HepG2 (cell line): ENCODE data around the gene MTRF1. TPM values are rescaled to one million over a fixed set of nuclear protein-coding genes. Genes with fewer than 3 reads are reported as not detected.
A peak's percentile ranks its signal among the peaks of the same experiment; 100 is the strongest.

ENCODE experiments used
- ATAC-seq: fragments of 200-7000 bp; cut with Tn5 transposase; 3 replicates; pipeline ENCODE4 v1.9.1; 2020; ENCODE audit warnings: mild to moderate bottlenecking, moderate library complexity
- BruUV-seq: library from RNA; stranded (reverse); fragments of 400-500 nt; replicated peaks from 2 replicates; lab custom pipeline; 2021; lab: Mats Ljungman, UMichigan
- CTCF ChIA-PET: fragments of 300-600 bp; formaldehyde crosslinking; extraction: SDS; loops from one replicate; lab custom pipeline; 2021; ENCODE audit warnings: low total read pairs, inconsistent platforms, low intra/inter-chr PET ratio; lab: Yijun Ruan, JAX
- POLR2A ChIA-PET: fragments of 350-600 bp; sonication (Branson Sonifier 250); formaldehyde crosslinking; loops from one replicate; lab custom pipeline; 2020; ENCODE audit warnings: antibody characterized with exemption, inconsistent platforms; lab: Yijun Ruan, JAX
- DNase-seq: peaks from one replicate; pipeline ENCODE4 v3.0.0-alpha.2; 2015; ENCODE audit warnings: low spot score
- FAIRE-seq: peaks from 3 replicates; lab custom pipeline; 2011; peaks lifted over from hg19 to GRCh38; lab: Jason Lieb, UNC
- H2AFZ ChIP-seq: one replicate; pipeline ENCODE4 v1.6.1; 2011; ENCODE audit warnings: low read length, inconsistent platforms
- H3K27ac ChIP-seq: fragments of 300-600 bp; 3 replicates; pipeline ENCODE4 v1.8.0; 2011; ENCODE audit warnings: mixed run types, mild to moderate bottlenecking, mixed read lengths, low read length, inconsistent platforms; ENCODE audit not compliant: insufficient read depth; ENCODE audit errors: extremely low read length
- H3K27me3 ChIP-seq, 2 experiments: fragments of 200-600 bp in 1 of 2; 2 replicates in 1 of 2; 3 replicates in 1 of 2; pipeline versions ENCODE4 v1.6.0 to v1.8.0; 2011; ENCODE audit warnings: low read length in 2 of 2, mild to moderate bottlenecking in 2 of 2, moderate library complexity in 2 of 2, inconsistent platforms in 1 of 2; ENCODE audit not compliant: insufficient read depth in 2 of 2, control insufficient read depth in 1 of 2
- H3K36me3 ChIP-seq, 2 experiments: fragments of 200-600 bp in 1 of 2; replicated peaks in 1 of 2; 2 replicates in 1 of 2; 3 replicates in 1 of 2; pipeline versions ENCODE4 v1.5.1 to v1.8.0; 2011; ENCODE audit warnings: low read length in 2 of 2, inconsistent platforms in 1 of 2; ENCODE audit not compliant: insufficient read depth in 2 of 2, control insufficient read depth in 1 of 2
- H3K4me1 ChIP-seq: 2 replicates; pipeline ENCODE4 v1.5.1; 2012; ENCODE audit warnings: low read length, inconsistent platforms; ENCODE audit not compliant: insufficient read depth
- H3K4me2 ChIP-seq: 2 replicates; pipeline ENCODE4 v1.6.0; 2011; ENCODE audit warnings: low read depth, low read length, inconsistent platforms
- H3K4me3 ChIP-seq, 3 experiments: fragments of 200-600 bp in 1 of 3; sonication (generic), shearing (Covaris generic) in 1 of 3; replicated peaks in 1 of 3; 2 replicates each; pipeline ENCODE4 v1.5.1; 2011 to 2016; ENCODE audit warnings: low read length in 3 of 3, inconsistent platforms in 2 of 3, low read depth in 2 of 3, mild to moderate bottlenecking in 2 of 3, control low read depth in 1 of 3, mixed read lengths in 1 of 3; ENCODE audit not compliant: insufficient read depth in 1 of 3
- H3K79me2 ChIP-seq: one replicate; pipeline ENCODE4 v1.6.1; 2011; ENCODE audit warnings: low read length, inconsistent platforms; ENCODE audit not compliant: insufficient read depth
- H3K9ac ChIP-seq: 2 replicates; pipeline ENCODE4 v1.6.0; 2011; ENCODE audit warnings: mild to moderate bottlenecking, low read depth, low read length, inconsistent platforms; ENCODE audit not compliant: insufficient read depth
- H3K9me3 ChIP-seq: 2 replicates; pipeline ENCODE4 v1.5.1; 2012; ENCODE audit warnings: mild to moderate bottlenecking, low read length
- H4K20me1 ChIP-seq: 2 replicates; pipeline ENCODE4 v1.6.0; 2011; ENCODE audit warnings: inconsistent platforms, mild to moderate bottlenecking, low read length, moderate library complexity; ENCODE audit not compliant: insufficient read depth
- GMEB2 ChIP-seq: IDR thresholded peaks from 2 replicates; pipeline ENCODE4 v1.6.1; 2016; ENCODE audit warnings: missing biosample characterization, missing genetic modification reagents, low read depth
- KLF13 ChIP-seq: sonication (generic); formaldehyde crosslinking; IDR thresholded peaks from 2 replicates; pipeline ENCODE4 v1.4.0; 2020; ENCODE audit warnings: mild to moderate bottlenecking, missing genetic modification reagents
- PCBP2 ChIP-seq: fragments of 200-400 bp; formaldehyde crosslinking; optimal IDR thresholded peaks from 2 replicates; pipeline ENCODE3; 2018; ENCODE audit warnings: low read length, low read depth; ENCODE audit not compliant: poor library complexity, severe bottlenecking
- SMARCE1 ChIP-seq: fragments of 450-650 bp; IDR thresholded peaks from 2 replicates; pipeline ENCODE4 v1.6.1; 2017; ENCODE audit warnings: borderline replicate concordance
- SPEN ChIP-seq: sonication (generic); formaldehyde crosslinking; IDR thresholded peaks from 2 replicates; pipeline ENCODE4 v1.5.1; 2020; ENCODE audit warnings: low read depth, mild to moderate bottlenecking, missing genetic modification reagents
- ZNF256 ChIP-seq: sonication (generic); formaldehyde crosslinking; conservative IDR thresholded peaks from 2 replicates; pipeline ENCODE4 v1.4.0; 2020; ENCODE audit warnings: missing genetic modification reagents
- ZNF644 ChIP-seq: IDR thresholded peaks from 2 replicates; pipeline ENCODE4 v1.6.1; 2016; ENCODE audit warnings: low read depth
- ZNF709 ChIP-seq: sonication (generic); formaldehyde crosslinking; IDR thresholded peaks from 2 replicates; pipeline ENCODE4 v1.5.0; 2020; ENCODE audit warnings: mild to moderate bottlenecking, missing genetic modification reagents
- ZSCAN5A ChIP-seq: sonication (generic); formaldehyde crosslinking; IDR thresholded peaks from 2 replicates; pipeline ENCODE4 v1.8.0; 2022; ENCODE audit warnings: mild to moderate bottlenecking, missing genetic modification reagents, borderline replicate concordance
- in situ Hi-C: cut with HindIII; loops from 2 replicates; pipeline ENCODE4 v1.10.0; 2017; ENCODE audit warnings: low pct_unique_long_range_greater_than_20kb; ENCODE audit not compliant: extremely low pct_ligation_motif_present
- intact Hi-C: fragments of 100-400 bp; cut with micrococcal nuclease; formaldehyde crosslinking; loops from one replicate; pipeline ENCODE4 v1.10.0; 2022; ENCODE audit not compliant: unreplicated experiment
- polyA plus RNA-seq, 8 experiments: library from polyadenylated mRNA; depleted of rRNA in 3 of 8; stranded (reverse) in 7 of 8; unstranded in 1 of 8; fragments of >200 nt; fragmentation: Illumina TruSeq in 4 of 8; extraction: Trizol in 4 of 8; gene quantifications; 2 replicates each; pipeline versions ENCODE4 v1.2.1 to v1.2.3, GENCODE V29; 2011 to 2016; ENCODE audit warnings: low read depth in 4 of 8, missing spikeins in 1 of 8, mixed read lengths in 1 of 8; ENCODE audit not compliant: insufficient read depth in 1 of 8
- total RNA-seq, 5 experiments: library from RNA; depleted of rRNA; stranded (reverse); fragments of >200 nt; fragmentation: Illumina TruSeq; extraction: Trizol; gene quantifications; 2 replicates each; pipeline ENCODE4 v1.2.3, GENCODE V29; 2016; ENCODE audit warnings: low read depth in 1 of 5

Gene MTRF1
- total and polyA plus RNA-seq, 2 of the 13 experiments (the other 11 are each of a cell fraction or from before 2014, with no cell fraction given), result 21.6 to 27.2 TPM

DNA sequence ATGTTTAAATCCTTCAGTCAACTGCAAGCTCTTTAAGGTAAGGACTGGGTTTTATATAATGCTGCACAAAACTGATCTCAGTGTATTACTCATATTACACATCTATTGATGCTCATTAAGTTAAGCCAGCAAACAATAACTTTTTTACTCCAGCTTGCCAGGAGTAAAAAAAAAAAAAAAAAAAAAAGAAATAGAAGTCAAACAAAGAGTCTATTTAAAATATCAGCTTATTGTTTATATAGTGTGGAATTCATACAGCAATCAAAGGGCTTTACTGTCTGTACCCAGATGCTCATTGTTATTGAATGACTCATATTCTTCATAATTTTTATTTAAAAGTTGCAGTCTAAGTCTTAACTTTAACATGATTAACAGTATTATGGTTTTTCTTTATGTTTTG lies 47.2 kb downstream of the MTRF1 start:
- Histone ChIP-seq H4K20me1 (no peaks in the 10 kb centered on the region), H3K27ac (no peak overlapping the region), H3K9me3 (no peaks in the 10 kb centered on the region), H3K4me1 (peaks cover 11% of the 10 kb centered on the region; the same call in 1 of the 2 replicates), H2AFZ (no peak overlapping the region), H3K4me3 (no peak overlapping the region), H3K27me3 (no peaks in the 10 kb centered on the region), H3K9ac (no peak overlapping the region), H3K36me3 (peaks cover 0 to 2% of the 10 kb centered on the region in 2 experiments; a peak in 1 of 5 replicates), H3K79me2 (no peaks in the 10 kb centered on the region)
- no TSS peak for BruUV-seq
- FAIRE-seq (no peak), DNase-seq (peak; percentile 16)
- CTCF ChIA-PET, result no interaction called here
- intact Hi-C loops, result no loop called here
- TF ChIP-seq ZNF709 (CRISPR knock-in tag) (no peak), SMARCE1 (no peak), ZNF256 (CRISPR knock-in tag) (no peak), GMEB2 (no peak), KLF13 (no peak), ZSCAN5A (CRISPR knock-in tag) (no peak), PCBP2 (no peak), SPEN (CRISPR knock-in tag) (no peak), ZNF644 (CRISPR knock-in tag) (no peak)
- TF ChIP-seq, all 625 proteins: peak for 0
- POLR2A ChIA-PET, result interaction anchor here (0.6 kb wide), 1 partner anchor 156 kb away, joined by 3 read pairs; no protein-coding TSS in a partner anchor
- H3K4me2 ChIP-seq, result no peak overlapping the region
- in situ Hi-C loops, result no loop called here
- ATAC-seq, result no peak
